GM23248 (cell line): ENCODE data around the gene IRF2BP2.

Experiments
- EZH2 ChIP-seq: fragments of 200-600 bp; sonication (generic); IDR thresholded peaks from 2 replicates; pipeline ENCODE4 v1.6.1; 2018; ENCODE audit warnings: antibody characterized with exemption, mild to moderate bottlenecking; ENCODE audit not compliant: insufficient read depth, poor library complexity, severe bottlenecking
- EZH2phosphoT487 ChIP-seq: fragments of 200-600 bp; sonication (generic); IDR thresholded peaks from 2 replicates; pipeline ENCODE4 v1.6.1; 2018; ENCODE audit warnings: antibody characterized with exemption, moderate library complexity, mild to moderate bottlenecking, low read depth; ENCODE audit not compliant: insufficient read depth

DNA sequence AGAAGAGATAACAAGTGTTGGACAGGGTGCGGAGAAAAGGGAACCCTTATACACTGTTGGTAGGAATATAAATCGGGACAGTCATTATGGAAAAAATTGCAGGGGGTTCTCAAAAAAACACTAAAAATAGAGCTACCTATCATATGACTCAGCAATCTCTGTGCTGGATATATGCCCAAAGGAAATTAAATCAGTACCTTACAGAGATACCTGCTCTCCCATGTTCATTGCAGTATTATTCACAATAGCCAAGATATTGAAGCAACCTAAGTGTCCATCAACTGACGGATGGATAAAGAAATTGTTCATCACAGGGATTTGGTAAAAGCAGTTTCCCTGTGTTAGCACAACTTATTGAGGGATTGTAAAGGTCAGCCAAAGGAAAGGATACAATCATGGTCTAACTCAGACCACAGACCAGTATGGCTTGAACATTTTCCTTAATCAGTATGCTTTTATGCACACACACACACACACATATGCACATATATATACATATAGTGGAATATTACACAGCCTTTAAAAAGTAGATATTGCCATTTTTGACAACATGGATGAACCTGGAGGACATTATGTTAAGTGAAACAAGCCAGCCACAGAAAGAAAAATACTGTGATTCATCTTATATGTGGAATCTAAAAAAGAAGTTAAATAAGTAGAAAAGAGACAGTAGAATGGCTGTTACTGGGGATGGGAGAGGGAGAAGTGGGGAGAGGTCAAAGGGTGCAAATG is 44.2 kb upstream of the IRF2BP2 start:
- no peak for TF ChIP-seq EZH2
- no peak for TF ChIP-seq EZH2phosphoT487
